HG03139 (cell line): Measurements from ENCODE around the gene PCDHGA3.
"Not testable (repeated sequence)": the region's sequence is repeated elsewhere in the genome, so short reads cannot be mapped to it uniquely, and the experiment has no call there.

Experiments
- ATAC-seq: cut with Tn5 transposase; IDR thresholded peaks from one replicate; pipeline ENCODE4 v1.9.1; 2021; ENCODE audit not compliant: unreplicated experiment

The PCDHGA3 gene

DNA sequence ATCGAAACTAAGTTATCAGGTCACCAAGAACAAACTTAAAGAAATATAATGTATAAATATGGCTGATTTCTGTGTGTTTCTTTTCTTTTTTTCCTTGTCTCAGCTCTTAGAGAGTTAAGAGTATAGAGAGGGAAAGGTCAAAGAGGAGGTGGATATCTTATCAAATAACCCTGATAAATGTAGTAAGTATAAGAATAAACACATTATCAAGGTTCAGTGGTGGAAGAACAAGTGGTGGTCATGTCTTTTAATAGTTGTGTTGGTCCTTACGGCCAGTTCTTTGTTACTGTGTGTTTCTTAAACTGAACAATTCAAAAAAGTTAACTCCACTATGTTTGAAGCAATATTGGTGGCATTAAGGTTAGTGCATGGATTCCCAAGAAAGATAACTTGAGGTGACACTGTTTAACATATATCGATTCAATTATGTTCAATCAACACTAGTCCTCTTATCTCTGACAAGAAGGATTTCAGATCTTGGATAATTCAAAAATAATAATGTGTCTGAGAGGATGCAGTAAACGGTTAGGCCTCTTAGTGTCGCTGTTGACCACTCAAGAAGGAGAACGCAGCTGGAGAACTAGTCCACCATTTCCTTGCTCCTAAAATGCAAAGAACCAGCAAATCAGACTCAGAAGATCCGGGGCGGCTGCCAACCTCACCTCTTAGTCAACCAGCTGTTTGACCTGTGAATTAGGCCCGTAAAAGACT lies at the start of gene PCDHGA3:
Gene PCDHGA3 (plus strand): TSS at position 588 of the 711 bp plus-strand sequence. CDS start 205 bp downstream, outside the sequence.
- ATAC-seq, result no peak

DNA sequence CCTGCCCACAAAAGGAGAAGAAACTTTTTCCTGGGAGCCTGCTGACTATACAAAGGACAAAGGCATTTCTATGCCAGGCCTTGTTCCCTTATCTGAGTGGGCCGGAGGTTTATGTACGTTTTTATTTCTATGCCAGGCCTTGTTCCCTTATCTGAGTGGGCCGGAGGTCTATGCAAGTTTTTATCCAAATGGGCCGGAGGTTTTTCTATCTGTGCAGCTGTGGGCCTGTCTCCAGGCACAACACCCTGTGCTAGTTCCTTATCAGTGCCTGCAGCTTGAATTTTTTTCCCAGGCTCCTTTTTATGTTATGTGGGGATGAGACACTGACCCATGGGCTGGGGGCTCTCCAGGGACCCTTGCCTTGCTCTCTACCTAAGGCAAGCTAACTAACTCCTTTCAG lies 45.3 kb upstream of the PCDHGA3 start:
- no peak for ATAC-seq

DNA sequence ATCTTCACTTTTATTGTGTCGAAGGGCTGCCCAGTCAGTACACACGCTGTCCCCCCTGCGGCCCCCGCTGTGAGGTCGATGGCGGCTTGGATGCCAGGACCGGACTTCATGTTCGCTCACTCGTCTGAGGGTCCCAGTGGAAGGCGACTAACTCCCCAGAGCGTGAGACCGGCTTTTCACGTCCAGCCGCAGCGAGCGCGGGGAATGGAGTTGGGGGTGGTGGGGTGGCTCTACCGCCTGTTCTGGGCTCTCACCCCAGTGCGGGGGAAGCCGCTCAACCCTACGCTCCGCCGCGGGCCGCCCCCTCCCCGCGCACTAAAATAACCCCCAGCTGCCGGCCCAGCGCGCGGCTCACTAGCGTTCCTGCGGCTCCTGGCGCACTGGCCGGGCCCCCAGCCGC lies 39.9 kb upstream of the PCDHGA3 start, which contains the start of gene SLC25A2:
Gene SLC25A2 (minus strand): TSS at position 294 of the 400 bp plus-strand sequence. CDS start 184 bp downstream, at position 110.
- no peak for ATAC-seq

DNA sequence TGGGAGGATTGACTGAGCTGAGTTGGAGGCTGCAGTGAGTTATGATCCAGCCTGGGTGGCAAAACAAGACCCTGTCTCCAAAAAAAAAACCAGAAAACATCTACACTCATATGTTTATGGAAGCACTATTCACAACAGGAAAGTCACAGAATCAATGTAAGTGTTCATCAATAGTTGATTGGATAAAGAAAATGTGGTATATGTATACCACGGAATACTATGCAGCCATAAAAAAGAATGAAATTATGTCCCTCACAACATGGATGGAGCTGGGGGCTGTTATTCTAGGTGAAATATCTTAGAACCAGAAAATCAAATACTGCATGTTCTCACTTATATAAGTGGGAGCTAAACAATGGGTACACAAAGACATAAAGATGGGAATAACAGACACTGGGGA lies 37.0 kb upstream of the PCDHGA3 start:
- no peak for ATAC-seq

DNA sequence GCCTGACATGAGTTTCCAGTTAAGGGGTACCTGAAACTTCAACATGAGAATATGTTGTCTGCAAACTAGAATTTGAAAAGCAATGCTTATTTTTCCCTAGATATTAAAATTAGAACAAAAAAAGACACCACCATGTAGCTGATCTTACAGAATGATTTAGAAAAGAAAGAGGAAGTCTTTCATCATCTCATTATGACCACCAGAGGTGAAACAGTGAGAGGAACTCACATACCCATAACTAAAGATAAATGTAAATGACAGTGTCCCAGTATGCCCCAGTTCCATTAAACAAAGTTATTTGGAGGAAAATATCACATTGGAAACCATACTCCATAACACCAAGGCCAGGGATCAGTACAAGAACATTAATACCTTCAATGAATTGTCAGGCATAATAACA lies 29.9 kb upstream of the PCDHGA3 start:
- ATAC-seq, result no peak

DNA sequence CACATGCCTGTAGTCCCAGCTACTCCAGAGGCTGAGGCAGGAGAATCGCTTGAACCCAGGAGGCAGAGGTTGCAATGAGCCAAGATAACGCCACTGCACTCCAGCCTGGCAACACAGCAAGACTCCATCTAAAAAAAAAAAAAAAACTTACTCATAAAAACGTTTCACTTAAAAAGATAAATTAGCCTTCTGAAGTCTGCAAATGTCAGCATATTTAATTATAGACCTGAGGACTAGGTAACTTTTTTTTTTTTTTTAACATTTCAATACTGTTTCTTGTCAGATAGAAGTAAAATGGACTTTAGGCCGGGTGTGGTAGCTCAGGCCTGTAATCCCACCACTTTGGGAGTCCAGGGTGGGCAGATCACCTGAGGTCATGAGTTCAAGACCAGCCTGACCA lies 26.7 kb upstream of the PCDHGA3 start:
- ATAC-seq, result not testable (repeated sequence)

DNA sequence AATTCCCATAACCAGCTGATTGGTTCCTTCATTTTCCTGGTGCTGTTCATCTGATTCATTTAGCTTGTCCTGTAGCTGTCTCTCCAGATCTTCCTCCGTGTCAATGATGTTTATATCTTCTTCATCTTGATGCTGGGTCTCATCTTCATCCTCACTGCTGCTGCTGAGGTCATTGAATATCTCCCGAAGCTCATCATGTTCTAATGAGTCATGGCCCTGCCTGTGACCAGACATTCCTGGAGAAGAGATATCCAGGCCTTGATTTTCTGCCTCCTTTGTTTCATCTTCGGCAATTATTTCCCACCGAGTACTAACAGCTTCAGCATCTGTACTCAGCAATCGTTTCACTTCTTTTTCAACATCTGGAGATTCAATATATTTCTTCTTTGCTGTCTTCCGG lies 24.4 kb upstream of the PCDHGA3 start:
- ATAC-seq, result no peak

DNA sequence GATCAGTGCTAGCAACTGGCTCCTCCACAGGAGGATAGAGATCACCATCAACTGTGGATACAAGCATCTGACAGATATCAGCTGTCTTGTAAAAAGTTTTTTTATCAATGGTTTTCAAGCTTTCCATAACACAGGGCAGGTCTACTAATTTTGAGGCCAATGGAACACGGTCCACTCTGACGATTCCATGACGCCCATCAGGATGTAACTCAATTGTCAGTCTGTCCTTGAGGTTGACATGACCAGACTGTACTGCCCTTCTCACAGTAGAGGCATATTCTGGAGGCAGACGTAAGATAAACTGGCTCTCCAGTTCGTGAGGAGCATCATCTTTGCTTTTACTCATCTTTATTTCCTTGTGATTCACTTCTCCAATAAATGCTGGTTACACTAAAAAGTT lies 23.9 kb upstream of the PCDHGA3 start:
- ATAC-seq, result no peak

DNA sequence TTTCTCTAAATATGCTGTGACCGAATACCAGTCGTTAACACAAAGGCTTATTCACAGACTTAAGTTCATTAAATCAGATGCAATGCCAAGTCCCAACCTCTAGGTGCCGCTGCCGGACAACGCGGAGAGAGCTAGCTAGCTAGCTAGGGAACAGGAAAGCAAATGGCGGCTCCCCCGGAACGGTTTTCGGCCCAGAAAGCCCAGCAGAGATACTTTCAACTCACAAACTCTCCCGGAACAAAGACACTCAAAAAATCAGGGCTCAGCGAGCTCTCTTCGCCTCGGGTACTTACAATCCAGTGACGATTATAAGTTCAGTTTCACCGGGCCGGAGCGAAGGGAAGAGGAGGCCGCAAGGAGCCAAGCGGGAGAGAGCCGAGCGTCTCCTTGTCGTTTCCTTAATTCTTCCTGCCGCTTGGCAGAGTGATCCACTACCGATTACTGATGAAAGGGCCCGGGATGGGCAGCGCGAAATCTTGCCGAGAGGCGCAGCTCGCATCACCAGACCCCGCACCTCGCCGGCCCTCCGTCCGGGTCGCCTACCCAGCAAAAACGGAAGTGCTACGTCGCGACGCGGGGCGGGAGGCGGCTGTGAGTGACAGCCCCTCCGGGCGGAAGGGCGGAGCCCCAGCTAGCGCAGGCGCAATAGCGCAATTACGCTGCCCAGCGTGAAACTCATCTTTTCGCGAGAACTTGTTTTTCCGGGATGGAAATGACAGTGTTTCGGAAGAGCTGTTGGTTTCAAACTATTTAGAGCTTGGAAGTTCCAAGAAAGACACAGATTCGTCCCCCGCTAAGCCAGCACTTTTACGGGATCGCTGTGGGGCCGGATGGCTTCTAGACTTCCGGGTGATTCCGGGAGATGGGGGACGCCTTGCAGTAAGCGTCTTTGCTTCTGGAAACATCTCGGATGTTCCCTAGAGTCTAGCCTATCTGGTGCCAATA lies 23.1 kb upstream of the PCDHGA3 start, which contains the start of gene TAF7:
Gene TAF7 (minus strand): TSS at position 560 of the 945 bp plus-strand sequence. CDS start 740 bp downstream, outside the sequence.
- peak; percentile 94 for ATAC-seq

DNA sequence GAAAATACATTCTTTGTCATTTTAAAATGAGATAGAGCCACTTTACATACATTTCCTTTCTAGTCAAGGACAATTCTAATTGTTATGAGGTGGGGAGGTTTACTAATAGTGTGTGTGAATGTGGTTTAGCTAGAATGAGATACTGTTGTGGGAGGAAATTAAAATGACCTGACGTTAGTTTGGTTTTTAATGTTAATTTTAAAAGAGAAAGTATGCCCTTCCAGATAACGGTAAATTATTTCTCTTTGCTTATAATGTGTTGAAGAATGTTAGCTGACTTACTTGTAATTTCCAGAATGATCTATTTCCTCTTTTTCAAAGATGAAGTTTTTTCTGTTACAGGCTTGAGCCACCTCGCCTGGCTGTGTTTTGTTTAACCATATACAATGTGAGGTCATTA lies 21.4 kb upstream of the PCDHGA3 start:
- no peak for ATAC-seq

DNA sequence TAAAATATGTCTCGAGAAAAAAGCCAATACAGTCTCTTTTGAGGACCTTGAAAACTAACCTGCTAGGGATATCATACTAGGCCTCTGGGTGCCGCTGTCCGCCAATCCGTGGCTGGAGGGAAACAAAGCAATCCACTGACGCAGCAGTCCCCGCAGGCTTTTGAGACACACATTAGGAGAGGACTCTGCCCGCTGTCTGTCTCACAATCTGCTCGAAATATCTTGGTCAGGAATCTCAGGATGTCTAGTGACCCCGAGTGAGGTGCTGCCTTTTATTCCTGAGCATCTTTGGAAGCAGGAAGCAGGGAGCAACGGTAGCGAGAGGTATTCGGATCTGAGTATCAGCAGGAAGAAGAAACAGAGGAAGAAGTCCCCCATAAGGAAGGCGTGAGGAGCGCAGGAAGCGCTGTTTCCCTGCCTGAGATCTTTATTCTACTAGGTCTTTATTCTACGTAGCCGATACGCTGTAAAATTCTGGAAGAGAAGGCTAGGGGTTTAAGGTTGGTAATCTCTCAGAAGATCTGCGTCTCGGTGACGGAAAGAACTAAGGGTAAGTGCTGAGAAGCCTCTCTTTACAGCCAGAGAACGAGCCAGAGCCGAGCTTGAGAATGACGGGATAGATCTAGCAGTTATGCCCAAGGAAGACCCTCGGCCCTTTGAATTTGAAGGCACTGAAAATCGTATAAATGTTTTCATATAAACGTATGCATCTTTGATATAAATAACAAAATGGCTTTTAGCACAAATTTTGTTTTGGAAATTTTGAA lies 17.4 kb upstream of the PCDHGA3 start:
- ATAC-seq, result peak; percentile 80

DNA sequence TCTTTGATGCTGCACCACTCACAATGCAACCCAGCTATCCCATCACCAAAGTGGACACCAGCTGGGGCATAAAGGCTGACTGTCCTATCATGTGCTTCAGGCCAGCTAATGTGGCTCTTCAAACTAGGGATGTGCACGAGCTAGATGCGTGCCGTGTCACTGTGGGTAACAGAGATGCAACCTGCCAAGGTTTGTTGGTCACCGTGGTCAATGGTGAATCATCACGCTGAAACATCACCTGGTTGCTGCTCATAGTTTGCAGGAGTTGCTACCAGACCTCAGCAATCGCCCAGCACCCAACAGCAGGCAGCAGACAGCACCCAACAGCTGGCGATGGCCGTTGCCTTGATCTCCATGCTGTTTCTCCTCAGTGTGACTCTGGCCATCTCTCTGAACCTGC lies 15.4 kb upstream of the PCDHGA3 start:
- no peak for ATAC-seq

DNA sequence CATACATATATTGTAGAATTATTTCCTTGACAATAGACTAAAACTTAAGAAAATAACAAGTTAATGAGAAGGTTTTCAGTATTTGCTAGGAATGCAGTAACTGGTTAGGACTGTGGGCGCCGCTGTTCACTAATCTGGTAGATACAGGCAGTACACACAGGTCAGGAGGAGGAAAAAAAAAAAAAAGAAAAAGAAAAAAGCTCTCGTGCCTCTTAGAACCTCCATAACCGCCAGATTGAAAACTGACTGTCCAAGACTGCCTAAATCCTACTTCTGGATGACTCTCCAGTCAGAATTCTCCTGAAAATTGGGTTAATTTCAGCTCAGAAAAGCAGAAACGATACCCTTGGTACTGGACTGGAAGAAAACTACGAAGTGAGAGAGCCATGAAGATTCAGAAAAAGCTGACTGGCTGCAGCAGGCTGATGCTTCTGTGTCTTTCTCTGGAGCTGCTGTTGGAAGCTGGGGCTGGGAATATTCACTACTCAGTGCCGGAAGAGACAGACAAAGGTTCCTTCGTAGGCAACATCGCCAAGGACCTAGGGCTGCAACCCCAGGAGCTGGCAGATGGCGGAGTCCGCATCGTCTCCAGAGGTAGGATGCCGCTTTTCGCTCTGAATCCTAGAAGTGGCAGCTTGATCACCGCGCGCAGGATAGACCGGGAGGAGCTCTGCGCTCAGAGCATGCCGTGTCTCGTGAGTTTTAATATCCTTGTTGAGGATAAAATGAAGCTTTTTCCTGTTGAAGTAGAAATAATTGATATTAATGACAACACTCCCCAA lies 13.1 kb upstream of the PCDHGA3 start, which contains the start of gene PCDHGA1:
Gene PCDHGA1 (plus strand): TSS at position 216 of the 782 bp plus-strand sequence.
- no peak for ATAC-seq

DNA sequence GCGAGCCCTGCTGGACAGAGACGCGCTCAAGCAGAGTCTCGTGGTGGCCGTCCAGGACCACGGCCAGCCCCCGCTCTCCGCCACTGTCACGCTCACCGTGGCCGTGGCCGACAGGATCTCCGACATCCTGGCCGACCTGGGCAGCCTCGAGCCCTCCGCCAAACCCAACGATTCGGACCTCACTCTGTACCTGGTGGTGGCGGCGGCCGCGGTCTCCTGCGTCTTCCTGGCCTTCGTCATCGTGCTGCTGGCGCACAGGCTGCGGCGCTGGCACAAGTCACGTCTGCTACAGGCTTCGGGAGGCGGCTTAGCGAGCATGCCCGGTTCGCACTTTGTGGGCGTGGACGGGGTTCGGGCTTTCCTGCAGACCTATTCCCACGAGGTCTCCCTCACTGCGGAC lies 11.1 kb upstream of the PCDHGA3 start:
- not testable (repeated sequence) for ATAC-seq

DNA sequence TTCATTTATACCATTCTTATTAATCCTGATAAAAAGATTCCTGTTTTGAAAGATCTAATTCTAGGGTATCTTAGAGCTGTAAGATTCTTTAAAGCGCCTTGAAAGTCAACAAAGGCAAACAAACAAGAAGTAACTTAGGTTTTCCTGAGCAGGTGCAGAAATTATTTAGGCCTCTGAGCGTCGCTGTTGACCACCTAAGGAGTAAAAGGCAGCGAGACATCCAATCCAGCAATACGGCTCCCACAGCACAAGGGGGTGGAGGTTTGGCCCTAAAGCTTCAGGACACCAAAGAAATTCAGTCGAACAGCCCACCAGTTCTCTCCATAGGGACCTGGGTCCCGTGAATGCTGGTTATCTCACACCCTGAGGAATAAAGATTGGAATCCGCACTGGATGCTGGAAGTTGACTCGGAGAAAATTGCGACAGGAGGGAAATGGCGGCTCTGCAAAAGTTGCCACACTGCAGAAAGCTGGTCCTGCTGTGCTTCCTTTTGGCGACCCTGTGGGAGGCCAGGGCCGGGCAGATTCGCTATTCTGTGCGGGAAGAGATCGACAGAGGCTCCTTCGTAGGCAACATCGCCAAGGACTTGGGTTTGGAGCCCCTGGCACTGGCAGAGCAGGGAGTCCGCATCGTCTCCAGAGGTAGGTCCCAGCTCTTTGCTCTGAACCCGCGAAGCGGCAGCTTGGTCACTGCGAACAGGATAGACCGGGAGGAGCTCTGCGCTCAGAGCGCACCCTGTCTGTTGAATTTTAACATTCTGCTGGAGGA lies 4.9 kb upstream of the PCDHGA3 start, which contains the start of gene PCDHGA2:
Gene PCDHGA2 (plus strand): TSS at position 223 of the 769 bp plus-strand sequence.
- ATAC-seq, result no peak

DNA sequence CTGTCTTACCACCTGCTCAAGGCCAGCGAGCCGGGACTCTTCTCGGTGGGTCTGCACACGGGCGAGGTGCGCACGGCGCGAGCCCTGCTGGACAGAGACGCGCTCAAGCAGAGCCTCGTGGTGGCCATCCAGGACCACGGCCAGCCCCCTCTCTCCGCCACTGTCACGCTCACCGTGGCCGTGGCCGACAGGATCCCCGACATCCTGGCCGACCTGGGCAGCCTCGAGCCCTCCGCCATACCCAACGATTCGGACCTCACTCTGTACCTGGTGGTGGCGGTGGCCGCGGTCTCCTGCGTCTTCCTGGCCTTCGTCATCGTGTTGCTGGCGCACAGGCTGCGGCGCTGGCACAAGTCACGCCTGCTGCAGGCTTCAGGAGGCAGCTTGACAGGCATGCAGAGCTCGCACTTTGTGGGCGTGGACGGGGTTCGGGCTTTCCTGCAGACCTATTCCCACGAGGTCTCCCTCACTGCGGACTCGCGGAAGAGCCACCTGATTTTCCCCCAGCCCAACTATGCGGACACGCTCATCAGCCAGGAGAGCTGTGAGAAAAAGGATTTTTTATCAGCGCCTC lies 2.8 kb upstream of the PCDHGA3 start:
- ATAC-seq, result not testable (repeated sequence)

DNA sequence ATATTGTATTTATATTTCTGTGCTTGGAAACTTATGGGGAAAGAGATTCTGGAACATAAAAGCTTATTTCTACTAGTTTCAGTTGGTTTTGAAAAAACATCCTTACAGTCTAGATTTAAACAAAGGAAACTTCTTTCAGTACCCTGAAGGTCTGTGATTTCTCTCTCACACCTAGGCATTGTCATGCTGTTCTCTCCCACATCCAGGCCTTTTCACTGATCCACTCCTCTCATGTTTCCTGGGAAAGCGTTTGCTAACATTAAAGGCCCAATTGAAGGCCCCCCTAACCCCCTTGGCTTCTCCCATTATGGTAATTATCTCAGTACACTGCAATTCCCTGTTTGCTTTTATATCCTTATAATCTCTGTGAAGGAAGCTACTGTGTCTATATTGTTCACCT lies 856 bp upstream of the PCDHGA3 start:
- ATAC-seq, result no peak

DNA sequence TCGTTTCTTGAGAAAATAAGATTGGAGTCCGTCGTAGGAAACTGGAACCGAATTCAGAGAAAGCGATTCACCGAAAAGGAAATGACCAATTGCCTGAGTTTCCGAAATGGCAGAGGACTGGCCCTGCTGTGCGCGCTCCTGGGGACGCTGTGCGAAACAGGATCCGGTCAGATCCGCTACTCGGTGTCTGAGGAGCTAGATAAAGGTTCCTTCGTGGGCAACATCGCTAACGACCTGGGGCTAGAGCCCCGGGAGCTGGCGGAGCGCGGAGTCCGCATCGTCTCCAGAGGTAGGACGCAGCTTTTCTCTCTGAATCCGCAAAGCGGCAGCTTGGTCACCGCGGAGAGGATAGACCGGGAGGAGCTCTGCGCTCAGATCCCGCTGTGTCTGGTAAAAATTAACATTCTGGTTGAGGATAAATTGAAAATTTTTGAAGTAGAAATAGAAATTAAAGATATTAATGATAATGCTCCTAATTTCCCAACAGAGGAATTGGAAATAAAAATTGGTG lies 379 bp downstream of the PCDHGA3 start:
- ATAC-seq, result no peak

DNA sequence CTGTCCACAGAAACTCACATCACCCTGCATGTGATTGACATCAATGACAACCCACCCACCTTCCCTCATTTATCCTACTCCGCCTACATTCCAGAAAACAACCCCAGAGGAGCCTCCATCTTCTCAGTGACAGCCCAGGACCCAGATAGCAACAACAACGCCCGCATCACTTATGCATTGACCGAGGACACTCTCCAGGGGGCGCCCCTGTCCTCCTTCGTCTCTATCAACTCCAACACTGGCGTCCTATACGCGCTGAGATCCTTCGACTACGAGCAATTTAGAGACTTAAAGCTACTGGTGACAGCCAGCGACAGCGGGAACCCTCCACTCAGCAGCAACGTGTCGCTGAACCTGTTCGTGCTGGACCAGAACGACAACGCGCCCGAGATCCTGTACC lies 1.7 kb downstream of the PCDHGA3 start:
- no peak for ATAC-seq
